IMR-90 (cell line): ENCODE results near the gene HNRNPC. TPM values are rescaled to one million over a fixed set of nuclear protein-coding genes. Genes with fewer than 3 reads are reported as not detected.
"Not testable (repeated sequence)": the region's sequence is repeated elsewhere in the genome, so short reads cannot be mapped to it uniquely, and the experiment has no call there.

Source experiments
- ATAC-seq: fragments of 200-7000 bp; cut with Tn5 transposase; 2 replicates; pipeline ENCODE4 v1.9.1; 2020; ENCODE audit warnings: low read depth, mild to moderate bottlenecking, moderate library complexity
- BruUV-seq: library from RNA; stranded (reverse); fragments of 400-500 nt; replicated peaks from 2 replicates; lab custom pipeline; 2021; lab: Mats Ljungman, UMichigan
- CTCF ChIA-PET: fragments of 300-600 bp; formaldehyde crosslinking; extraction: SDS; loops from one replicate; lab custom pipeline; 2021; ENCODE audit warnings: antibody characterized with exemption; lab: Yijun Ruan, JAX
- POLR2A ChIA-PET: fragments of 300-600 bp; sonication (Branson Sonifier 250); formaldehyde crosslinking; loops from one replicate; lab custom pipeline; 2022; ENCODE audit warnings: antibody characterized with exemption; ENCODE audit not compliant: unreplicated experiment; lab: Charles Lee
- DNase-seq: peaks from one replicate; pipeline ENCODE4 v3.0.0; 2013
- H2AFZ ChIP-seq: replicated peaks from 2 replicates; pipeline ENCODE3; 2013; ENCODE audit warnings: low read length, mild to moderate bottlenecking; ENCODE audit not compliant: poor library complexity
- H2AK5ac ChIP-seq: 2 replicates; pipeline ENCODE4 v1.6.1; 2013; ENCODE audit warnings: low read depth, low read length, inconsistent platforms
- H2AK9ac ChIP-seq: replicated peaks from 2 replicates; pipeline ENCODE3; 2013; ENCODE audit warnings: mild to moderate bottlenecking, low read depth, low read length, moderate library complexity; ENCODE audit not compliant: poor library complexity
- H2BK120ac ChIP-seq: 2 replicates; pipeline ENCODE4 v1.6.1; 2013; ENCODE audit warnings: low read depth, low read length, inconsistent platforms
- H2BK15ac ChIP-seq: 3 replicates; pipeline ENCODE4 v1.6.1; 2013; ENCODE audit warnings: low read depth, low read length, inconsistent platforms
- H2BK20ac ChIP-seq: 2 replicates; pipeline ENCODE4 v1.6.1; 2013; ENCODE audit warnings: low read depth, mild to moderate bottlenecking, inconsistent platforms, low read length, moderate library complexity
- H2BK5ac ChIP-seq: 2 replicates; pipeline ENCODE4 v1.6.1; 2013; ENCODE audit warnings: mild to moderate bottlenecking, low read depth, low read length, inconsistent platforms; ENCODE audit not compliant: poor library complexity, severe bottlenecking
- H3K14ac ChIP-seq: replicated peaks from 2 replicates; pipeline ENCODE4 v1.6.1; 2013; ENCODE audit warnings: low read depth, low read length, inconsistent platforms
- H3K18ac ChIP-seq: 2 replicates; pipeline ENCODE4 v1.6.1; 2013; ENCODE audit warnings: low read depth, low read length, control low read depth
- H3K23ac ChIP-seq: 2 replicates; pipeline ENCODE4 v1.6.1; 2013; ENCODE audit warnings: low read depth, low read length, inconsistent platforms
- H3K27ac ChIP-seq: 2 replicates; pipeline ENCODE4 v1.5.1; 2013; ENCODE audit warnings: mild to moderate bottlenecking, control low read depth, low read length; ENCODE audit not compliant: insufficient read depth
- H3K27me3 ChIP-seq: 2 replicates; pipeline ENCODE4 v1.6.1; 2013; ENCODE audit warnings: low read length; ENCODE audit not compliant: control insufficient read depth, insufficient read depth
- H3K36me3 ChIP-seq: 2 replicates; pipeline ENCODE4 v1.6.1; 2013; ENCODE audit warnings: low read length, mixed read lengths; ENCODE audit not compliant: control insufficient read depth, insufficient read depth
- H3K4ac ChIP-seq: 2 replicates; pipeline ENCODE4 v1.6.1; 2013; ENCODE audit warnings: low read depth, low read length, inconsistent platforms
- H3K4me1 ChIP-seq: 2 replicates; pipeline ENCODE4 v1.6.1; 2013; ENCODE audit warnings: low read length, mixed read lengths; ENCODE audit not compliant: control insufficient read depth, insufficient read depth
- H3K4me2 ChIP-seq: 2 replicates; pipeline ENCODE4 v1.6.1; 2013; ENCODE audit warnings: low read depth, mild to moderate bottlenecking, control low read depth, low read length, moderate library complexity
- H3K4me3 ChIP-seq: 2 replicates; pipeline ENCODE4 v1.5.1; 2013; ENCODE audit warnings: low read depth, mild to moderate bottlenecking, control low read depth, low read length, moderate library complexity; ENCODE audit not compliant: insufficient read depth
- H3K56ac ChIP-seq: 2 replicates; pipeline ENCODE4 v1.6.1; 2013; ENCODE audit warnings: low read length, inconsistent platforms; ENCODE audit not compliant: insufficient read depth; ENCODE audit errors: extremely low read depth
- H3K79me1 ChIP-seq, 2 experiments: 2 replicates each; pipeline ENCODE4 v1.6.1; 2013; ENCODE audit warnings: low read length in 2 of 2, inconsistent platforms in 1 of 2, low read depth in 1 of 2
- H3K9ac ChIP-seq: 2 replicates; pipeline ENCODE4 v1.6.1; 2013; ENCODE audit warnings: low read depth, low read length, control low read depth
- H3K9me1 ChIP-seq: 2 replicates; pipeline ENCODE4 v1.6.1; 2013; ENCODE audit warnings: low read length, inconsistent platforms; ENCODE audit not compliant: insufficient read depth
- H3K9me3 ChIP-seq: 2 replicates; pipeline ENCODE4 v1.6.1; 2013; ENCODE audit warnings: low read length; ENCODE audit not compliant: control insufficient read depth, insufficient read depth
- H4K20me1 ChIP-seq: 2 replicates; pipeline ENCODE4 v1.6.1; 2013; ENCODE audit warnings: low read length, inconsistent platforms; ENCODE audit not compliant: insufficient read depth
- H4K5ac ChIP-seq: 2 replicates; pipeline ENCODE4 v1.6.1; 2013; ENCODE audit warnings: mild to moderate bottlenecking, low read depth, low read length, control low read depth
- H4K8ac ChIP-seq, 2 experiments: 2 replicates each; pipeline ENCODE4 v1.6.1; 2013; ENCODE audit warnings: low read depth in 2 of 2, low read length in 2 of 2, control low read depth in 1 of 2, inconsistent platforms in 1 of 2
- H4K91ac ChIP-seq: 2 replicates; pipeline ENCODE4 v1.6.1; 2013; ENCODE audit warnings: low read depth, low read length, inconsistent platforms; ENCODE audit not compliant: insufficient read depth
- BHLHE40 ChIP-seq: fragments of 150-350 bp; IDR thresholded peaks from 2 replicates; pipeline ENCODE4 v1.6.1; 2016; ENCODE audit warnings: mild to moderate bottlenecking, low read depth, low read length
- CEBPB ChIP-seq: IDR thresholded peaks from 2 replicates; pipeline ENCODE4 v1.6.1; 2012; ENCODE audit warnings: low read depth, low read length, improper control_type of control experiment
- FOS ChIP-seq: fragments of 150-350 bp; IDR thresholded peaks from 2 replicates; pipeline ENCODE4 v1.6.1; 2016; ENCODE audit warnings: low read depth, low read length
- MAFK ChIP-seq: IDR thresholded peaks from 2 replicates; pipeline ENCODE4 v1.6.1; 2012; ENCODE audit warnings: low read depth, low read length, improper control_type of control experiment
- NFE2L2 ChIP-seq: fragments of 150-350 bp; IDR thresholded peaks from 2 replicates; pipeline ENCODE4 v1.6.1; 2016; ENCODE audit warnings: low read depth, mild to moderate bottlenecking, low read length
- SMC3 ChIP-seq: fragments of 150-350 bp; IDR thresholded peaks from 2 replicates; pipeline ENCODE4 v1.6.1; 2016; ENCODE audit warnings: low read depth, mild to moderate bottlenecking, antibody characterized with exemption, low read length, moderate library complexity
- WGBS, 2 experiments: methylation state at CpG; one replicate each; pipeline versions ENCODE4 v1.1.5 to v1.1.7; 2013; ENCODE audit warnings: missing lambda C conversion rate in 2 of 2; ENCODE audit not compliant: insufficient read length in 1 of 2; ENCODE audit errors: extremely low coverage in 2 of 2; 5-methylcytosine and 5-hydroxymethylcytosine counted together
- dilution Hi-C: fragments of 300-500 bp; cut with HindIII; formaldehyde crosslinking; loops from one replicate; pipeline ENCODE4 v1.14.3; 2018; ENCODE audit warnings: low sequenced_read_pairs; ENCODE audit not compliant: unreplicated experiment
- in situ Hi-C: fragments of 300-500 bp; cut with MboI; formaldehyde crosslinking; loops from 3 replicates; pipeline ENCODE4 v1.14.3; 2019; ENCODE audit warnings: low sequenced_read_pairs, inconsistent platforms, mixed read lengths
- intact Hi-C: fragments of 100-400 bp; cut with micrococcal nuclease; formaldehyde crosslinking; loops from 2 replicates; pipeline ENCODE4 v1.10.0; 2022
- polyA plus RNA-seq, 3 experiments: library from polyadenylated mRNA; depleted of rRNA; stranded (reverse); fragments of >200 nt; gene quantifications; 2 replicates each; pipeline ENCODE4 v1.2.3, GENCODE V29; 2012; ENCODE audit warnings: low replicate concordance in 1 of 3
- total RNA-seq: library from RNA; depleted of rRNA; stranded (reverse); fragments of >200 nt; gene quantifications from 2 replicates; pipeline ENCODE4 v1.2.3, GENCODE V29; 2012
- TF ChIP-seq, protein P1 (sequence below): fragments of 150-350 bp; IDR thresholded peaks from 2 replicates; pipeline ENCODE4 v1.6.1; 2016; ENCODE audit warnings: low read depth, mild to moderate bottlenecking, low read length, moderate library complexity, borderline replicate concordance

The HNRNPC gene
- total and polyA plus RNA-seq, 2 of the 4 experiments (the other 2 are of a cell fraction), result 308 to 615 TPM

DNA sequence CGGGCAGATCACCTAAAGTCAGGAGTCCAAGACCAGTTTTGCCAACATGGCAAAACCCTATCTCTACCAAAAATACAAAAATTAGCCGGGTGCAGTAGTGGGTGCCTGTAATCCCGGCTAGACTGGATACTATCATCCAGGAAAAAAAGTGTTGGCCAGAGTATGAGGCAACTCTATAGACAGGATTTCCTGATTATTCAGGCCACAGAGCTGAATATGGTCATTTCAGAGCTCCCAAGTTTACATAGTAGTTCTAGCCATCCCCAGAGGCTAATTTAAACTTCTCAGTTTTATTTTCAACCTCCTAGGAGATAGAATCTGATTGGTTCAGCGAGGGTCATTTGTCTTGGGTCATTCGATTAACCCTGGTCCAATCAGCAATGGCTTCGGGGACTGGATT, 17.9 kb upstream of the HNRNPC start:
- Histone ChIP-seq H3K56ac (no peak overlapping the region), H4K20me1 (no peaks in the 10 kb centered on the region), H3K9ac (no peak overlapping the region), H4K8ac (no peak overlapping the region), H3K36me3 (no peaks in the 10 kb centered on the region), H3K27me3 (peaks cover 4% of the 10 kb centered on the region), H3K4me3 (no peak overlapping the region), H2BK15ac (no peak overlapping the region), H3K9me3 (no peaks in the 10 kb centered on the region), H2AK5ac (no peak overlapping the region), H3K79me1 (no peaks in the 10 kb centered on the region), H2AFZ (no peak overlapping the region), H4K5ac (no peak overlapping the region), H3K23ac (no peak overlapping the region), H3K4ac (no peak overlapping the region), H2BK120ac (no peak overlapping the region), H3K14ac (no peak overlapping the region), H3K27ac (no peak overlapping the region), H4K91ac (no peak overlapping the region), H3K9me1 (no peaks in the 10 kb centered on the region), H3K4me1 (no peaks in the 10 kb centered on the region), H2BK20ac (no peak overlapping the region), H3K4me2 (no peak overlapping the region), H3K18ac (no peak overlapping the region), H2BK5ac (no peak overlapping the region), H2AK9ac (no peak overlapping the region)
- in situ Hi-C loops (no loop called here), dilution Hi-C loops (no loop called here), intact Hi-C loops (no loop called here)
- ChIA-PET CTCF (no interaction called here), POLR2A (no interaction called here)
- no TSS peak for BruUV-seq
- ATAC-seq (no peak), DNase-seq (no peak)
- WGBS, 2 experiments, result no CpG with 5 or more reads among the region's 6 CpGs
- TF ChIP-seq, protein P1, sequence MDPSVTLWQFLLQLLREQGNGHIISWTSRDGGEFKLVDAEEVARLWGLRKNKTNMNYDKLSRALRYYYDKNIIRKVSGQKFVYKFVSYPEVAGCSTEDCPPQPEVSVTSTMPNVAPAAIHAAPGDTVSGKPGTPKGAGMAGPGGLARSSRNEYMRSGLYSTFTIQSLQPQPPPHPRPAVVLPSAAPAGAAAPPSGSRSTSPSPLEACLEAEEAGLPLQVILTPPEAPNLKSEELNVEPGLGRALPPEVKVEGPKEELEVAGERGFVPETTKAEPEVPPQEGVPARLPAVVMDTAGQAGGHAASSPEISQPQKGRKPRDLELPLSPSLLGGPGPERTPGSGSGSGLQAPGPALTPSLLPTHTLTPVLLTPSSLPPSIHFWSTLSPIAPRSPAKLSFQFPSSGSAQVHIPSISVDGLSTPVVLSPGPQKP, result no peak
- TF ChIP-seq MAFK (no peak), NFE2L2 (no peak), BHLHE40 (no peak), CEBPB (no peak), SMC3 (no peak), FOS (no peak)

DNA sequence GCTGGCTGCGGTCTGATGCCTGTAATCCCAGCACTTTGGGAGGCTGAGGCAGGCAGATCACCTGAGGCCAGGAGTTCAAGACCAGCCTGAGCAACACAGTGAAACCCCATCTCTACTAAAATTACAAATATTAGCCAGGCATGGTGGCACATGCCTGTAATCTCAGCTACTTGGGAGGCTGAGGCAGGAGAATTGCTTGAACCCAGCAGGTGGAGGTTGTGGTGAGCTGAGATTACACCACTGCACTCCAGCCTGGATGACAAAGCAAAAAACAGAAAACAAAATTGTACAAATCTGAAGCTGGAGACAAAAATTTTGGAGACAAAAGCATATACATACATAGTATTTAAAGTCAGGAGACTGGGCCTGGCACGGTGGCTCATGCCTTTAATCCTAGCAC, 17.3 kb upstream of the HNRNPC start:
- H2BK15ac ChIP-seq, POLR2A ChIA-PET, H3K36me3 ChIP-seq, in situ Hi-C loops, H3K9me3 ChIP-seq, H3K27ac ChIP-seq, H3K4me2 ChIP-seq, H3K56ac ChIP-seq, H3K14ac ChIP-seq, H3K18ac ChIP-seq, H3K4me3 ChIP-seq, H2BK20ac ChIP-seq, BruUV-seq, H3K27me3 ChIP-seq, H2AFZ ChIP-seq, H3K23ac ChIP-seq, H3K9ac ChIP-seq, H4K8ac ChIP-seq, H2BK5ac ChIP-seq, H2AK5ac ChIP-seq, H4K91ac ChIP-seq, H4K20me1 ChIP-seq, H4K5ac ChIP-seq, H2AK9ac ChIP-seq, H3K4me1 ChIP-seq, intact Hi-C loops, DNase-seq, dilution Hi-C loops, H3K4ac ChIP-seq, H3K79me1 ChIP-seq, H2BK120ac ChIP-seq, ATAC-seq, H3K9me1 ChIP-seq: not testable (repeated sequence)
- CTCF ChIA-PET, result interaction anchor here (1.5 kb wide), 1 partner anchor 13 kb away, joined by 5 read pairs; no protein-coding TSS in a partner anchor
- no CpG with 5 or more reads among the region's 2 CpGs for WGBS, 2 experiments
